ENCODE data around the gene ANKRD16.

DNA sequence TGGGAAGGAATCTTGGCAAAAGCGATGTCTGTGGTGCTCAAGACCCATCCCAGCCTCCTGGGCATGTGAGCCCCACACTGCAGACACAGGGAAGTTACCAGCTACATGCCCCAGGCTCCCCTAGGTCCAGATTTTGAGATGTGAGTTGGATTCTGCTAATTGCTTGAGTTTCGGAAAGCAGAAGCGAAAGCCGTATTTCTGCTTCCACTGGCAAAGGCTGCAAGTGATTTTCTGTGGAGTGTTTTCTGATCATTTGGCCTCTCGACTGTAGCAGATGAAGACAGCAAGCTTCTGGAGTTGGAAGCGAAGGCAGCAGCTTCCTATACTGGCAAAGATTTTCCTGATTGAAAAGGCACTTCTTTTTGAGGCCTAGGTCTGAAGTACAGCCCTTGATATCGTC lies 29.6 kb downstream of the ANKRD16 start:
- TF ChIP-seq, protein P1, sequence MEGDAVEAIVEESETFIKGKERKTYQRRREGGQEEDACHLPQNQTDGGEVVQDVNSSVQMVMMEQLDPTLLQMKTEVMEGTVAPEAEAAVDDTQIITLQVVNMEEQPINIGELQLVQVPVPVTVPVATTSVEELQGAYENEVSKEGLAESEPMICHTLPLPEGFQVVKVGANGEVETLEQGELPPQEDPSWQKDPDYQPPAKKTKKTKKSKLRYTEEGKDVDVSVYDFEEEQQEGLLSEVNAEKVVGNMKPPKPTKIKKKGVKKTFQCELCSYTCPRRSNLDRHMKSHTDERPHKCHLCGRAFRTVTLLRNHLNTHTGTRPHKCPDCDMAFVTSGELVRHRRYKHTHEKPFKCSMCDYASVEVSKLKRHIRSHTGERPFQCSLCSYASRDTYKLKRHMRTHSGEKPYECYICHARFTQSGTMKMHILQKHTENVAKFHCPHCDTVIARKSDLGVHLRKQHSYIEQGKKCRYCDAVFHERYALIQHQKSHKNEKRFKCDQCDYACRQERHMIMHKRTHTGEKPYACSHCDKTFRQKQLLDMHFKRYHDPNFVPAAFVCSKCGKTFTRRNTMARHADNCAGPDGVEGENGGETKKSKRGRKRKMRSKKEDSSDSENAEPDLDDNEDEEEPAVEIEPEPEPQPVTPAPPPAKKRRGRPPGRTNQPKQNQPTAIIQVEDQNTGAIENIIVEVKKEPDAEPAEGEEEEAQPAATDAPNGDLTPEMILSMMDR (IDR thresholded peaks at IDR 0.05), result no peak
- TF ChIP-seq POLR2A (IDR thresholded peaks at IDR 0.05), result no peak
- no peak for TF ChIP-seq EP300 (IDR thresholded peaks at IDR 0.05)
